ENCODE measurements around the gene SNRPD2. TPM values are rescaled to one million over a fixed set of nuclear protein-coding genes. Genes with fewer than 3 reads are reported as not detected.

The SNRPD2 gene
- polyA plus RNA-seq, 2 of the 4 experiments (the other 2 are of a cell fraction): 811 to 1,002 TPM

- CTCF ChIA-PET: interaction anchor here (0.6 to 2.8 kb wide), 6 partner anchors 9 to 49 kb away, joined by 3 to 14 read pairs (median 6); partner anchors contain the start of genes EML2 and GIPR
- 56% methylated on average over 14 of the region's 14 CpGs for WGBS (ENCODE audit: missing lambda C conversion rate)
- no peak for FAIRE-seq
- no peaks in the 10 kb centered on the region for H3K9me3 ChIP-seq
- H3K27ac ChIP-seq: no peak overlapping the region
- POLR2A ChIA-PET: no interaction called here
- no peak for DNase-seq (ENCODE audit: low read depth in 1 of 2, low spot score in 1 of 2)
- H3K4me1 ChIP-seq: no peaks in the 10 kb centered on the region
- no peak overlapping the region for H3K4me3 ChIP-seq
- no peak for TF ChIP-seq EHMT2 (IDR thresholded peaks at IDR 0.05; ENCODE audit: low read depth)
- TF ChIP-seq ZC3H11A (IDR thresholded peaks at IDR 0.05): no peak
- no peak for TF ChIP-seq HOXB13 (CRISPR knock-in tag; IDR thresholded peaks at IDR 0.05; ENCODE audit: low read depth)
- no peak for TF ChIP-seq JUN (IDR thresholded peaks at IDR 0.05)
- no peak for TF ChIP-seq RAD21 (conservative IDR thresholded peaks at IDR 0.05 in 1 of 2, IDR thresholded peaks at IDR 0.05 in 1 of 2)
- TF ChIP-seq BCL3 (IDR thresholded peaks at IDR 0.05): no peak
- TF ChIP-seq RARB (CRISPR knock-in tag; IDR thresholded peaks at IDR 0.05): no peak
- no peak for TF ChIP-seq CHD2 (IDR thresholded peaks at IDR 0.05; ENCODE audit: low read length, partially characterized antibody)
- no peak for TF ChIP-seq NR3C1 (IDR thresholded peaks at IDR 0.05)
- TF ChIP-seq CBX8 (IDR thresholded peaks at IDR 0.05): no peak
- TF ChIP-seq NFE2L2 (conservative IDR thresholded peaks at IDR 0.05; ENCODE audit: low read length): no peak
- H3K4me2 ChIP-seq: no peak overlapping the region
- ATAC-seq: peak; percentile 8 to 33; a peak in 3 of 6 replicates
These were observed 34.1 kb downstream of the SNRPD2 start for GRCh38 chr19:45657520-45658167.

GRCh38 chr19:45655073-45655472, 36.7 kb downstream of the SNRPD2 start:
- Histone ChIP-seq H3K4me1 (no peaks in the 10 kb centered on the region), H3K27ac (no peak overlapping the region), H3K9me3 (no peaks in the 10 kb centered on the region), H3K4me3 (no peak overlapping the region), H3K4me2 (no peak overlapping the region)
- ChIA-PET CTCF (interaction anchor here (5.8 kb wide), 1 partner anchor 13 kb away, joined by 38 read pairs; no protein-coding TSS in a partner anchor), POLR2A (no interaction called here)
- ATAC-seq: no peak
- DNase-seq (ENCODE audit: low read depth in 1 of 2, low spot score in 1 of 2): no peak
- 89% methylated on average over 3 of the region's 3 CpGs for WGBS (ENCODE audit: missing lambda C conversion rate)
- no peak for TF ChIP-seq RAD21 (conservative IDR thresholded peaks at IDR 0.05 in 1 of 2, IDR thresholded peaks at IDR 0.05 in 1 of 2)
- no peak for TF ChIP-seq GATA3 (IDR thresholded peaks at IDR 0.05; ENCODE audit: borderline replicate concordance)
- no peak for TF ChIP-seq CHD2 (IDR thresholded peaks at IDR 0.05; ENCODE audit: low read length, partially characterized antibody)
- TF ChIP-seq MAZ (IDR thresholded peaks at IDR 0.05; ENCODE audit: borderline replicate concordance, low read depth, low read length): no peak
- TF ChIP-seq CBX2 (IDR thresholded peaks at IDR 0.05; ENCODE audit: borderline replicate concordance, low read depth): no peak
- TF ChIP-seq E2F6 (IDR thresholded peaks at IDR 0.05; ENCODE audit: borderline replicate concordance, low read depth): no peak
- TF ChIP-seq ZNF302 (CRISPR knock-in tag; IDR thresholded peaks at IDR 0.05): no peak
- TF ChIP-seq NPAS2 (CRISPR knock-in tag; IDR thresholded peaks at IDR 0.05; ENCODE audit: borderline replicate concordance): no peak
- no peak for TF ChIP-seq EP300 (IDR thresholded peaks at IDR 0.05)
- no peak for TF ChIP-seq TFCP2L1 (CRISPR knock-in tag; IDR thresholded peaks at IDR 0.05)
- no peak for TF ChIP-seq RFX5 (IDR thresholded peaks at IDR 0.05)
- TF ChIP-seq JUNB (IDR thresholded peaks at IDR 0.05): no peak
- TF ChIP-seq RCOR1 (IDR thresholded peaks at IDR 0.05; ENCODE audit: low read depth, low read length): no peak
- no peak for TF ChIP-seq SREBF2 (IDR thresholded peaks at IDR 0.05)
- no peak for TF ChIP-seq CHD4 (IDR thresholded peaks at IDR 0.05; ENCODE audit: borderline replicate concordance)
- no peak for TF ChIP-seq HMGXB4 (CRISPR knock-in tag; IDR thresholded peaks at IDR 0.05; ENCODE audit: borderline replicate concordance)
- FAIRE-seq: no peak

Data from A549 (cell line).